DMS153 treated with DMSO at 0.1 percent for 48 hours (cell line): Measurements from ENCODE around the gene ARRB1.

Experiments used
- DNase-seq: peaks from one replicate; lab custom pipeline; 2025; ENCODE audit not compliant: unreplicated experiment; lab: John Stamatoyannopoulos, UW

The ARRB1 gene

DNA sequence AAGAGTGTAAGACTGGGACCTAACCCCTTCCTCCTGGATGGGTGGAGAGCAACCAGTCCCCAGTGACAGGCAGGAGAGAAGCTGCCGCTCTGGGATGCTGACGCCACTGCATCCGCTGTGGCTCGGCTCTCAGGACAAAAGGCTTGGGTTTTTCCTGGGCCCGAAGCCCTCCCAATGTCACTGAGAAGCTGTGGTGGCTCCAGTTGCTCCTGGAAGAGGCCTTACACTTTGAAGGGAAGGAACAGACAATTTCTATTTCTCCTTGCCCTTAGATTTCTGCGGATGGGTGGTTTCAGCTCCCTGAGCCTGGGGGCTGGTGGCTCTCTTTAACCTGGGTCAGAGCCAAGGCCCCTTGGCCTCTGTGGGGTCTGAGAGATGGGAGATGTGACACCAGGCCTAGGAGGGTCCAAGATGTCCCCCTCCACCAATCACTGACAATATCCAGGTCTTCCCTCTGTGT lies 89.5 kb downstream of the ARRB1 start:
- DNase-seq = no peak

DNA sequence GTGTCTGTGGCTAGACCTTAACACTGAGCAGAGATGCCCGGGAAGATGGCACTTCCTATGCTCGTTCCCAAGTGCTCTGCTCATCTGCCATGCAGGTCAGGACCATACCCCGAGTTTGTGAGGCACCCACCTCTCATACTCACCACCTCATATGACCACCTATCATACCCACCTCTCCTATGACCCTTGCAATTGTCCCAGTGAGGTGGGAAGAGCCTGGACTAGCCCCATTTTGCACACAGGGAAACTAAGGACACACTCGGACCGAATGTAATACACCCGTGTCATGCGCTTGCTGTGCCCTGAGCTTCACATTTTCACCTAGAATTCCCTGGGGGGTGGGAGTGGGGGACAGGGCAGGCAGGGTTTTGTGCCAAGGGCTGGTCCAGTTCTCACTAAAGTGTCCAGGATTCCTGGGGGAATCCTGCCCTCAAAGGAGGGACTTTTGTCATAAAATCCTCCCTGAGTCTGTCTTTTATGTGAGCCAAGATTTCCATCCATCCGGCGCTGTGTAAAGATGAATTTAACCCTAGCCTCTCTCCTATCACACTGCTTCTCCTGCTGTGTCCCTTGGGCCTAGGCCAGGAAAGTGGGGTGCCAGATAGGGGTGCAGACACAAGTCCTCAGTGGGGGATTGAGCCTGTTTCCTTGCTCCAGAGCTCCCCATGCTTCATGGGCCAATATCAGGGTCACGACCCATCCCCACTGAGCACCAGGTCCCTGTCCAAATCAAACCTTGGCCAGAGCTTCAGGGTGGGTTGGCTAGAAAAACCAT lies 90.9 kb downstream of the ARRB1 start:
- no peak for DNase-seq

DNA sequence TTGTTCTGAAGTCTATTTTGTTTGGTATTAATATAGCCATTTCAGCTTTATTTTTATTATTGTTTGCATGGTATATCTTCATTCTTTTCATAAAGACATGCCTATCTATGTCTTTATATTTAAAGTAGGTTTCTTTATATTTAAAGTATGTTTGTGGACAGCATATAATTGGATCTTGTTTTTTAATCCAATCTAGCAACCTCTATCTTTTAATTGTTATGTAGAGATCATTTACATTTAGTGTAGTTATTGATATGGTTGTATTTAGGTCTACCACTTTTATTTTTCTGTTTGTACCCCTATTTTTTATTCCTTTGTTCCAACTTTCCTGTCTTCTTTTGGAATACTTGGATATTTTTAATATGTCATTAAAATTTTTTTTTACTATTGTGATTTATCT lies 97.1 kb downstream of the ARRB1 start:
- DNase-seq = no peak

DNA sequence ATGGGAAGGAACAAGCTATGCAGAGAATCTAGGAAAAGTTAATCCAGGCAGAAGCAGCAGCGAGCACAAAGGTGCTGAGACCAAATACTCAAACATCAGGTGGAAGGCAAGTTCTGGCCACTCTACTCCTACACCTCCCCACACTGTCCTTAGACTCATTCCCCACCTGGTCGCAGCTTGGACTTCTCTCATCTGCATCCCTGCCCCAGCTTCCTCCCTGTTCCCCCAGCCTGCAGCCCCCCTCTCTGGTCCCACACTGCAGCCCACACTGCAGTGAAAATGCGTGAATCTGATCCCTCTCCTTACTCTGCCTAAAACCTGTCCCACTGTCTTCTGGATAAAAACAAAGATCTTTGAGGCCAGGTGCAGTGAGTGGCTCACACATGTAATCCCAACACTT lies 101.8 kb downstream of the ARRB1 start:
- no peak for DNase-seq

DNA sequence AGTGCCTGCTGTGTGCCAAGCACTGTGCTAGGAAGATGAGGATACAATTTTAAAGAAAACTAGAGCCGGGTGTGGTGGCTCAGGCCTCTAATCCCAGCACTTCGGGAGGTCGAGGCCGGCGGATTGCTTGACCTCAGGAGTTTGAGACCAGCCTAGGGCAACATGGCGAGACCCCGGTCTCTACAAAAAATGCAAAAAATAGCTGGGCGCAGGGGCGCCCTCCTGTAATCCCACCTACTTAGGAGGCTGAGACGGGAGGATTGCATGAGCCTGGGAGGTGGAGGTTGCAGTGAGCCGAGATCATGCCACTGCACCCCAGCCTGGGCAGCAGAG lies 102.6 kb downstream of the ARRB1 start:
- DNase-seq = no peak

DNA sequence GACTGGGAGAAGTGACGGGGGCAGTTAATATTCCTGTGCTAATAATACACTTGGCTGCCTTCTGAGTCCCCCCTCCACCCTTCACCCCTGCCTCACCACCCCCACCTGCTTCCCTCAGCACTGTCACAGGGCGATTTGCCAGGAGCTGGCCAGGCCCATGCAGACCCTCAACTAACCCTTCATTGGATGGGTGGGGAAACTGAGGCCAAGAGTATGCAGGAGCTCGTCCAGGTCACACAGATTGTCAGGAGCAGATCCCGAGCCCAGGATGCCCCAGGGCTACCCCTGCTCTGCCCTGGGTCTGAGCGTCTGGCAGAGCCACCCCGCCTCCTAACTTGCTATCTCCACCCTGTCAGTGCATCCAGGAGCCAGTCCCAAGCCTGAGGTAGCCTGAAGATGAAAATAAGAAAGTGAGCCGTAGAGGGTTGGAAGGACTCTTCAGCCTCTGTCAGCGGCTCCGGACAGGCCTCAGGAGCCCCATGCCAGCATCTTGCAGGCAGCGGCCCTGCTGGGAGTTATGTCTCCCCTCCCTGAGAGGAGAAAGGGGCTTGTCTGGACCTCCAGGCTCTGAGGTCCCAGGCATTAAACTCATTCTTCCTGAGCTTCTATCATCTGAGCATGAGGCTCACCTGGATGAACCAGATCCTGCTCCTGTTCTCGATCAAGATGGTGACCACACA lies 104.7 kb downstream of the ARRB1 start:
- DNase-seq = no peak

DNA sequence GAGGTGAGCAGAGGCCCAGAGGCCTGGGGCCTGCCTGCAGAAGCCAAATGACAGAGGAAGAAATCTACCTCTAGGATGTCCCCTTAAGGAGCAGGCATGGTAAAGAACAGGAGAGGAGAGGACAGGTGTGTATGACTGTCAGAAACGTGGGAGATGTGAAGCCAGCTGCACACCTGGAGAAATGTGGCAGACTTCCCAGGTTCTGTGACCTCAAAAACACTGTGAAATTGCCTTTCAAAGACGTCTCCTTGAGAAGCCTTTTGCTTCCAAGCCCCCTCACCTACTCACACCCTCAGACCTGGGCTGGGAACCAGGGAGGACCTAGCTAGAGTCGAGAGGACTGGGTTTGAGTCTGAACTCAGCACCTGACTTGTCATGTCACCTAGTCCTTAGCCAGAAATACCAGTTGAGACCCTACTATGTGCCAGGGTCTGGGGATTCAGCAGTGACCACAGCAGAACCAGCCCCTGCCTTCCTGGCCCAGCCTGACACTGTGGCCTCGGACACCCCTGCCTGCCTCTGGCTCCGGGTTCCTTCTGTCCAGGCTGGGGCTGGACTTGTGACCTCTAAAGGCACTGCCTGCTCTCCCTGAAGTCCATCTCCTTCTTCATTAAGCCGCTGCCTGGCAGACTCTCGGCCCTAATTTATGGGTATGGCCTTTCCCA lies 105.3 kb downstream of the ARRB1 start:
- DNase-seq = no peak

DNA sequence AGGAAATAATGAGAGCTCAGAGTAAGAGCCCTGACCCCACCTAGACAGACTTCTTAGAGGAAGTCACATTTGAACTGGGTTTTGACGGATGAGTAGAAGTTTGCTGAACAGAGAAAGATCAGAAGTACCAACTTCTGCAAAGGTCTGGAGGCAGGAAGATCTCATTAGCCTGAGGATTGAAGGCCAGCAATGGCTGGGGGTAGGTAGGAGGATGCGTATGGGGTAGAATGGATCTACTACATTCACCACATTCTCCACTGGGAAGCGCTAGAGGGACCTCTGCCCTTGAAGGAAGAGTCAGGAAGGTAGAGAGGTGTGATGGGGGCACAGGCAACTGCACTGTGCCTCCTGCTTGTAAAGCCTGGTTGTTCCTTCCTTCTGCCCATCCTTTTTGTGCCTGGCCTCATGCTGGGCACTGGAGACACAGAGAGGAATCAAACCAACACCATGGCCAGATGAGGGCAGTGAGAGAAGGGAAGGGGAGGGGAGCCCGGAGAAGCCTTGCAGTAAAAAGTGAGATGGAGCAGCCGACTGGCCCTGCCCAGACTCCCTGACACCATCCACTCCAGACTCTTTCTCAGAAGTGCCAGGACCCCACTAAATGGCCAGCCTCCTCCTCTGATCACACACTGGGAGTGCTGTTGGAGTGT lies 106.0 kb downstream of the ARRB1 start:
- no peak for DNase-seq

DNA sequence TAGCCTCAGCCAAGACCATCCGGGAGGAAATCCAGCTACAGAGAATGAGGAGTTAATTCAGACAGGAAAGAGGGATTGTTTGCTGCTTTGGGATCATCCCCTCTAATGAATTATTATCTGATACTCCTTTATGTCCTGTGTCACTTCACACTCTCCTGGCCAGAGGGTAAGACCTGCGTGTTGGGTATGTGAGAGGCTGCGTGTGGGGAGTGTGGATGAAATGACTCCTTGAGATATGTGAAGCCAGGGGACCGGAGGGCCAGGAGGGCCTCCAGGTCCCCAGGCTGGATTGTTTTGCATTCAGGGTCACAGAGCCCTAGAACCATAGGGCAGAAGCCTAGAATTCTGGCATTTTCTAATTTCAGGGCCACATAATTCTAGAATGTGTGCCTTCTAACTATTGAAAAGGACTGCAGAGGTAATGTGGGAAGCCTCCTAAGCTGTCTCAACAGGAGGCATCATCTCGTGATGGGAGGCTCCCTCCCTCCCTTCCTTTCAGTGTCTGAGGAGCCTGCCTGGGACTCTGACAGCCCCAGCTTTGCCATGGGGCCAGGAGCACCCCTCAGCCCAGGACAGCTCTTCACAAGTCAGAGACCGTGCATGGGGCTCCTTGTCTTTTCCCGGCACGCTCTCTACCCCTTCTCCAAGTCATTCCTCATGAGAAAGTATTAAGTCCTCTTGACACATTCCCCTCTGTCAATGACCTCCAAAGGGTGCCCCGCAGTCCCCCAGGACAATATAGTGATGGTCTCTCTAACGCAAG lies 107.2 kb downstream of the ARRB1 start:
- DNase-seq = no peak

DNA sequence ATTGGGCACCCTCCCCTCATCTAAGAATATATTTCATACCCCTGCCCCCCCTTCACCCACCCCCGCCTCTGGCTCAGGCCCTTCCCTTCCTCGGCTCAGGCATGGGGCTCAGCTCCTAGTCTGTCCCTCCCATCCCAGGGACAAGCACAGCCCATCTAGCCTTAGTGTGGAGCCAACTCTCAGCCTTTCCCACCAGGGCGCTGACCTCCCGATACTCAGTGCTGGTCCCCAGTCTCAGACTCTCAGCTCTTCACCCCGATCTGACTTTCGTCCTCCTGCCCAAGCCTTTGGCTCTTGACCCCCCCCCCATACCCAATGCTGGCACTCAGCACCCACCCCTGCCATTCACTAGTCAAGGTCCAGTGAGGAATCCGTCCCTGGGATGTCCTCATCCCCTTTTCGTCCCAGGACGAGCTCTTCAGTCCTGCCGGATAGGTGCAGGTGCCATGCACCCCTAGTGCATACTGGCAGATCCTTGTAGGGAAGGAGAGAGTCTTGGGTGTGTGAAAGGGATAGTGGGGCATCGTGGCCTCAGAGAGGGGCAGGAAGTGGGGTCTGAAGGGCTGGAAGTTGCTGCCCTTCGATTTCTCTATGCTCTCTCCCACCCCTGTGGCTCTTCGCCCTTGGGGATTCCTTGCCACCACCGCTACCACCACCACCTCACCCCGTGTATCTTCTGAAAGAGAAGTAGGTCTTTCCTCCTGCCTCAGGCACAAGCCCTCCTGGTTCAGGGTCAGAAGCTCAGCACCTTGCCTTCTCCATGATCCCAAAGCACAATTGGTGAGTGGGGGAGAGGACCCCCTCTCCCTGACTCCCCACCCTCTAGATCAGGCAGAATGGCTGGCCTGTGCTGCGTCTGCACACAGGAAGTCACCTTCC lies 108.5 kb downstream of the ARRB1 start:
- DNase-seq = no peak

DNA sequence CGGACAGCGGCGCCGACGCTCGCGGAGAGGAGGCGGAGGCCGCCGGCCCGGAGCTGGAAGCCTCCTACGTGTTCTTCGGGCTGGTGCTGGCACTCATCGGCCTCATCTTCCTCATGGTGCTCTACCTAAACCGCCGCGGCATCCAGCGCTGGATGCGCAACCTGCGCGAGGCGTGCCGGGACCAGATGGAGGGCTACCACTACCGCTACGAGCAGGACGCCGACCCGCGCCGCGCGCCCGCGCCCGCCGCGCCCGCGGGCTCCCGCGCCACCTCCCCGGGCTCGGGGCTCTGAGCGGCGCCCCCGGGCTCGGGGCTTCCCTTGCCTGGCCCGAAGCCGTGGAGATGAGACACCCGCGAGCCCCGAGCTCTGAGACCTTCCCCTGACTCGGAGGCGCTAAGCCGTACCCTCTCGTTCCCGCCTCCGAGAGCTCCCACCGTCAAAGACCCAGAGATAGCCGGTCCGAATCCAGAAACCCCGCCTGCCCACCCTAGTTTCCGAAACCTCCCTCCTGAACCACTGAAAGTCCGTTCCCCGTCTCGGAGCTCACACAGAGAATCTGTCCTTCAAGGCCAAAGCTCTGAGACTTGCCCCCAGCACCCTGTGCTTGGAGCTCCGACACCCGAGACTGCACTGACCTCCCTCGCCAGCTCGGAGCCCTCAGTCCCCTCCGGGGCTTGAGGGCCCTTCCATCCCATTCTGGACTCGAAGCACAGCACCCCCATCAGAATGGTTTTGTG lies 109.4 kb downstream of the ARRB1 start:
- no peak for DNase-seq

DNA sequence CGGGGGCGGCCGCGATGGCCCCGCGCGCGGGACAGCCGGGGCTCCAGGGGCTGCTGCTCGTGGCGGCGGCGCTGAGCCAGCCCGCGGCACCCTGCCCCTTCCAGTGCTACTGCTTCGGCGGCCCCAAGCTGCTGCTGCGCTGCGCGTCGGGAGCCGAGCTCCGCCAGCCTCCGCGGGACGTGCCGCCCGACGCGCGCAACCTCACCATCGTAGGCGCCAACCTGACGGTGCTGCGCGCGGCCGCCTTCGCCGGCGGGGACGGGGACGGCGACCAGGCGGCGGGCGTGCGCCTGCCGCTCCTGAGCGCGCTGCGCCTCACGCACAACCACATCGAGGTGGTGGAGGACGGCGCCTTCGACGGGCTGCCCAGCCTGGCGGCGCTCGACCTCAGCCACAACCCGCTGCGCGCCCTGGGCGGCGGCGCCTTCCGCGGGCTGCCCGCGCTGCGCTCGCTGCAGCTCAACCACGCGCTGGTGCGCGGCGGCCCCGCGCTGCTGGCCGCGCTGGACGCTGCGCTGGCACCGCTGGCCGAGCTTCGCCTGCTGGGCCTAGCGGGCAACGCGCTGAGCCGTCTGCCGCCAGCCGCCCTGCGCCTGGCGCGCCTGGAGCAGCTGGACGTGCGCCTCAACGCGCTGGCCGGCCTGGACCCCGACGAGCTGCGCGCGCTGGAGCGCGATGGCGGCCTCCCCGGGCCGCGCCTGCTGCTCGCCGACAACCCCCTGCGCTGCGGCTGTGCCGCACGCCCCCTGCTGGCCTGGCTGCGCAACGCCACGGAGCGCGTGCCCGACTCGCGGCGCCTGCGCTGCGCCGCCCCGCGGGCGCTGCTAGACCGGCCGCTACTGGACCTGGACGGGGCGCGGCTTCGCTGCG lies 110.2 kb downstream of the ARRB1 start:
- peak; percentile 71 for DNase-seq

DNA sequence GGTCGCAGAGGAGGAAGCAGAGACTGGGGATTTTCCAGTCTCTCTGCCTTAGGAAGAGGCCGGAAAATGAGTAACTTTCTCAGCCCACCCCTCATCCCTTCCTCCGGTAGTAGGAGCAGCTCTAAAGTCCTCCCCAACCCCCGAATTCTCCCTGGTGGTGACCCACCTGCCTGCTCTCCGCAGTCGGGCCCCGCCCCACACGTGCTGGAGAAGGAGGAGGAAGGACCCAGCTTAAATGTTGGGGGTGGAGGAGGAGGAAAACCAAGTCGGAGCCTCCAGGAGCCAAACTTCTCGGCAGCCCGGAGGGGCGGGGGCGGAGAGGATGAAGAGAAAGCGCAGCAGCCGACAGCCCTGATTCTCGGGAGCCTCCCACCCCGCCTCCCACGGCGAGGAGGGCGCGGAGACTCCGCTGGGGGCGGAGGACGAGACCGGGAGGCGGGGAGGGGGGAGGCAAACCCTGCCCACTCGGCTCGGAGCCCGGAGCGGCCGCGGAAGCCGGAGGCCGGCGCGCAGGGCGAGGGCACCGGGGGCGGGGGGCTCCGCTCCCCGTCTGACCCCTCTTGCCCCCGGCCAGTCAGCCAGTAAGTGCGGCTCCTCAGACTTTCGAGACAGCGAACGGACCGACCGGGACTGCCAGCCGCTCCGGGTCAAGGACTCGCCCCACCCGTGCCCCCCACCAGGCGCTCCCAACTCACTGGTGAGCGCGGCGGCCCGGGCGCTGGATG lies 111.0 kb downstream of the ARRB1 start, which contains the start of gene TPBGL:
TSS of gene TPBGL (plus strand) at position 464 of the 725 bp plus-strand sequence. CDS start 276 bp downstream, outside the sequence.
- DNase-seq = no peak

DNA sequence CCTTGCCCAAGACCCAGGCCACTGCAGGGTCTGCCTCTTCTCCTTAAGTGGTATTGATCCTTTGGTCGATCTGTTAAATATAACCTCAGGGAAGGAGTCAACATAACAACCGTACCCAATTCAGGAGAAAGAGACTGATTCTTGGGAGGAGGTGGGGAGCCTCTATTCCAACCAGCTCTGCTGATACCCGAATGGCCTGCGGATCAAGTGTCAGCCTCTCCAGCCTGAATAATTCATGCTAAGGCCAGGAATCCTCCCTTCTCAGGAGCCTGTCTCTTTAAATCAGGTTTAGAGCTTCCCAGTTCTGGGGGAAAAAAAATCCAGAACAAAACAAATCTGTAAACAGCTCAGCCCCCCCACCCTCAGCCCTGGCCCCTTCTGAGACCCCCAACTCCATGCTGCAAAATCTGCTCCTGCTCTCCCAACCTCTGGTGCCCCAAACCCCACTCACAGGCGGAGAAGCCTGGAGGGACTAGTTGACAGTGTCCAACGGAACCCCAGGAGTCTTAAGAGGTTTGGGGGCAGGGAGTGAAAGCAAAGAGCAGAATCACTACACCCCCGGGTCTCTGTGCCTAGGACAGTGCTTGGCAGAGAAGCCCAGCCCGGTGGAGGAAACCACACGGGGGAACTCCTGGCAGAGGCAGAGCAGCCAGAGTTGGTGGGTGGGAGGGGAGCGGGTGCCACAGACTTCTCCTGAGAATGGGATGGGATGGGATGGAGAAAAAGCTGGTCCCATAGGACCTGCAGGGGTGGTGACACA lies 111.8 kb downstream of the ARRB1 start:
- DNase-seq = no peak

DNA sequence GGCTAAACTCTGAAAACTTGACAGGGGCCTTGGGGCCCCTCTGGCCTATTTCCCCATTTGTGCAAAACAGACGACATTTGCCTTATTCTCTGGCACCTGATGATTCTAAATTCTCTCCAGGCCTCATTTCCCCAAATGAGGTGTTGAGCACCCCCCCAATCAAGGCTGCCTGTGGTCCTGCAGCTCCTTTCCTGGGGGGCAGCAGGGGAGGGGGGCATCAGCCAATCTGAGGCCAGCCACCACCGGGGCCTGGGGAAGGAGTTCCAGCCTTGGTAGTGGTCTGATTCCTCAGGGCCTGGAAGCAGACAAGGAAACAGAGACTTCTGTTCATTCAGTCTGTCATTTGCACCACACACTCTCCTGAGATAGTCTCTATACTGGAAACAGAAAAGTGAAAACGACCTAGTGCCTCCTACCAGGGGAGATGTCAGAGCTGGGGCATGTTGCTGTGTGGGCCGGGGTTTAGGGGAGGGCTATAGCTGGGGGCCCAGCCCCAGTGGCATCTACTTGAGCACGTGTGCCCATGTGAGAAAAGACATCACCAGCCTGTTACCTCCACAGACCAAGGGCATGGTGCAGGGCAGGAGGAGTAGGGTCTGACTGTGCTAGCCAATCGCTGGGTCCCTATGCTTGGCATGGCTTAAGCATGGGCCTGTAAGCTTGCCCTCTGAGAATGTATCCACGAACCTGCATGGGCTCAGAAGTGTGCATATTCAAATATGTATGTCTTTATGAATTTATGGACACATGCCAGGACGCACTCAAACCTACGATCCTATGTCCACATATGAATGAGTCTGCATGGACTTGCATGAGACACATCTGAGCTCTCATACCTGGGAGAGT lies 112.6 kb downstream of the ARRB1 start:
- DNase-seq = no peak

DNA sequence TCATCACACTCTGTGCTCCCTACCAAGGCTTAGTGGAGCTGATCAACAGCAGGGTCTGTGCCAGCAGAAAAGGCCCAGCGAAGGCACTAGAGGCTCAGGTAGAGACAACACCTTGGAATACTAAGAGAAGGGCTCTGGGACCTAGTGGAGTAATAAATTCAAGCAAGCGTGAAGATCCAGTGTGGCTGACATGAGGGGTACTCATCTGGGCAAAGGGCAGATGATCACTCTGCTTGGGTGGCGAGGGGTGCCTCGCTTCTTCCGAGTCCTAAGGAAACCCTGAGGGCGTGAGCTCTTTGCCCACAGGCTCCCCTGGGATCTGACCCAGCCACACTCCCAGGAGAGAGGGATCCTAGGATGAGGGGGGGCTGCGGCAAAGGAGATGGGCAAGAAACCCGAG lies 114.4 kb downstream of the ARRB1 start:
- DNase-seq = no peak
